HepG2 (cell line): ENCODE measurements around the gene DDX31. TPM values are rescaled to one million over a fixed set of nuclear protein-coding genes. Genes with fewer than 3 reads are reported as not detected.

Experiments used
- ARNTL ChIP-seq: sonication (generic); formaldehyde crosslinking; IDR thresholded peaks from 2 replicates; pipeline ENCODE4 v1.4.0; 2020; ENCODE audit warnings: mild to moderate bottlenecking, missing genetic modification reagents
- ATF7-NPFF ChIP-seq: sonication (generic); formaldehyde crosslinking; IDR thresholded peaks from 2 replicates; pipeline ENCODE4 v1.8.1; 2023; ENCODE audit warnings: mild to moderate bottlenecking, low read depth, missing genetic modification reagents, moderate library complexity
- ELF1 ChIP-seq: sonication (generic); formaldehyde crosslinking; IDR thresholded peaks from 2 replicates; pipeline ENCODE4 v1.4.0; 2020; ENCODE audit warnings: missing genetic modification reagents
- ETV5 ChIP-seq: IDR thresholded peaks from 2 replicates; pipeline ENCODE4 v1.6.1; 2018; ENCODE audit warnings: missing biosample characterization, missing genetic modification reagents, inconsistent platforms, borderline replicate concordance
- EZH2 ChIP-seq: conservative IDR thresholded peaks from 2 replicates; pipeline ENCODE4 v1.6.1; 2012; ENCODE audit warnings: mild to moderate bottlenecking, low read depth, low read length, moderate library complexity
- FOSL1 ChIP-seq: sonication (generic); formaldehyde crosslinking; IDR thresholded peaks from 2 replicates; pipeline ENCODE4 v1.9.0; 2021; ENCODE audit warnings: missing genetic modification reagents, borderline replicate concordance
- GABPB1 ChIP-seq: IDR thresholded peaks from 2 replicates; pipeline ENCODE4 v1.6.1; 2016; ENCODE audit warnings: mild to moderate bottlenecking, missing genetic modification reagents, moderate library complexity, missing compliant biosample characterization
- KDM2A ChIP-seq: sonication (generic); formaldehyde crosslinking; IDR thresholded peaks from 2 replicates; pipeline ENCODE4 v1.4.0; 2020; ENCODE audit warnings: low read depth, missing genetic modification reagents, borderline replicate concordance
- MIER2 ChIP-seq: IDR thresholded peaks from 2 replicates; pipeline ENCODE4 v1.6.1; 2016; ENCODE audit warnings: missing biosample characterization, missing genetic modification reagents
- RAD21 ChIP-seq: fragments of 450-650 bp; formaldehyde crosslinking; IDR thresholded peaks from 2 replicates; pipeline ENCODE4 v1.5.0; 2020; ENCODE audit warnings: mild to moderate bottlenecking
- RFXAP ChIP-seq: sonication (generic); formaldehyde crosslinking; IDR thresholded peaks from 2 replicates; pipeline ENCODE4 v1.4.0; 2020; ENCODE audit warnings: missing genetic modification reagents, borderline replicate concordance
- SALL2 ChIP-seq: sonication (generic); formaldehyde crosslinking; IDR thresholded peaks from 2 replicates; pipeline ENCODE4 v1.8.1; 2023; ENCODE audit warnings: mild to moderate bottlenecking, missing genetic modification reagents, inconsistent platforms
- SMC3 ChIP-seq: IDR thresholded peaks from 2 replicates; pipeline ENCODE4 v1.6.1; 2011; ENCODE audit warnings: low read length, improper control_type of control experiment
- STAG1 ChIP-seq: sonication (generic); formaldehyde crosslinking; IDR thresholded peaks from 2 replicates; pipeline ENCODE4 v1.4.0; 2020; ENCODE audit warnings: missing genetic modification reagents
- ZBTB7A ChIP-seq: sonication (generic); formaldehyde crosslinking; IDR thresholded peaks from 2 replicates; pipeline ENCODE4 v1.8.0; 2022; ENCODE audit warnings: mild to moderate bottlenecking, missing genetic modification reagents
- ZFY ChIP-seq: sonication (generic); formaldehyde crosslinking; IDR thresholded peaks from 2 replicates; pipeline ENCODE4 v1.4.0; 2020; ENCODE audit warnings: missing genetic modification reagents
- ZNF205 ChIP-seq: IDR thresholded peaks from 2 replicates; pipeline ENCODE4 v1.6.1; 2018; ENCODE audit warnings: missing biosample characterization, missing genetic modification reagents
- ZNF232 ChIP-seq: sonication (generic); formaldehyde crosslinking; IDR thresholded peaks from 2 replicates; pipeline ENCODE4 v1.4.0; 2020; ENCODE audit warnings: missing genetic modification reagents, borderline replicate concordance
- ZNF253 ChIP-seq: sonication (generic); formaldehyde crosslinking; IDR thresholded peaks from 2 replicates; pipeline ENCODE4 v1.8.0; 2022; ENCODE audit warnings: mild to moderate bottlenecking, missing genetic modification reagents, borderline replicate concordance
- ZNF317 ChIP-seq: sonication (generic); formaldehyde crosslinking; IDR thresholded peaks from 2 replicates; pipeline ENCODE4 v1.5.0; 2020; ENCODE audit warnings: mild to moderate bottlenecking, missing genetic modification reagents
- ZNF501 ChIP-seq: sonication (generic); formaldehyde crosslinking; IDR thresholded peaks from 2 replicates; pipeline ENCODE4 v1.5.1; 2020; ENCODE audit warnings: mild to moderate bottlenecking, moderate library complexity, missing genetic modification reagents
- ZNF619 ChIP-seq: sonication (generic); formaldehyde crosslinking; IDR thresholded peaks from 2 replicates; pipeline ENCODE4 v1.4.0; 2020; ENCODE audit warnings: mild to moderate bottlenecking, missing genetic modification reagents
- ZNF652 ChIP-seq: IDR thresholded peaks from 2 replicates; pipeline ENCODE4 v1.6.1; 2016; ENCODE audit warnings: low read depth, borderline replicate concordance
- ZNF687 ChIP-seq: sonication (generic); formaldehyde crosslinking; IDR thresholded peaks from 2 replicates; pipeline ENCODE4 v1.5.1; 2020; ENCODE audit warnings: mild to moderate bottlenecking, missing genetic modification reagents, moderate library complexity
- ZNF691 ChIP-seq: sonication (generic); formaldehyde crosslinking; IDR thresholded peaks from 2 replicates; pipeline ENCODE4 v1.4.0; 2020; ENCODE audit warnings: missing genetic modification reagents, low read depth, mild to moderate bottlenecking, borderline replicate concordance
- ZNF784 ChIP-seq: sonication (generic); formaldehyde crosslinking; IDR thresholded peaks from 2 replicates; pipeline ENCODE4 v1.5.1; 2020; ENCODE audit warnings: missing genetic modification reagents, mild to moderate bottlenecking, borderline replicate concordance
- polyA plus RNA-seq, 8 experiments: library from polyadenylated mRNA; depleted of rRNA in 3 of 8; stranded (reverse) in 7 of 8; unstranded in 1 of 8; fragments of >200 nt; fragmentation: Illumina TruSeq in 4 of 8; extraction: Trizol in 4 of 8; gene quantifications; 2 replicates each; pipeline versions ENCODE4 v1.2.1 to v1.2.3, GENCODE V29; 2011 to 2016; ENCODE audit warnings: low read depth in 4 of 8, missing spikeins in 1 of 8, mixed read lengths in 1 of 8; ENCODE audit not compliant: insufficient read depth in 1 of 8
- total RNA-seq, 5 experiments: library from RNA; depleted of rRNA; stranded (reverse); fragments of >200 nt; fragmentation: Illumina TruSeq; extraction: Trizol; gene quantifications; 2 replicates each; pipeline ENCODE4 v1.2.3, GENCODE V29; 2016; ENCODE audit warnings: low read depth in 1 of 5

DDX31 gene
- total and polyA plus RNA-seq, 2 of the 13 experiments (the other 11 are each of a cell fraction or from before 2014, with no cell fraction given), result 11.4 to 16.3 TPM

- TF ChIP-seq ZNF784 (CRISPR knock-in tag), result no peak
- TF ChIP-seq ZNF652 (CRISPR knock-in tag), result no peak
- no peak for TF ChIP-seq ZNF317
- TF ChIP-seq ETV5 (CRISPR knock-in tag), result peak; percentile 85
- TF ChIP-seq ZFY (CRISPR knock-in tag), result peak; percentile 25; the same call in 1 of the 2 replicates
- 0 out of 2 replicates have a peak, but pooled peaks have one; percentile 41 for TF ChIP-seq MIER2 (CRISPR knock-in tag)
- TF ChIP-seq STAG1 (CRISPR knock-in tag), result peak; percentile 93
- TF ChIP-seq FOSL1, result no peak
- TF ChIP-seq RAD21 (CRISPR knock-in tag), result peak; percentile 92
- no peak for TF ChIP-seq ZNF205 (CRISPR knock-in tag)
- TF ChIP-seq ARNTL, result no peak
- peak; percentile 96 for TF ChIP-seq ZNF691 (CRISPR knock-in tag)
- TF ChIP-seq ZNF687 (CRISPR knock-in tag), result peak; percentile 39
- peak; percentile 72; the same call in 1 of the 2 replicates for TF ChIP-seq SMC3
- TF ChIP-seq ZBTB7A (CRISPR knock-in tag), result no peak
- TF ChIP-seq ZNF232 (CRISPR knock-in tag), result 0 out of 2 replicates have a peak, but pooled peaks have one; percentile 57
- peak; percentile 40; the same call in 1 of the 2 replicates for TF ChIP-seq ELF1 (CRISPR knock-in tag)
- no peak for TF ChIP-seq EZH2
- peak; percentile 49; the same call in 1 of the 2 replicates for TF ChIP-seq ZNF501 (CRISPR knock-in tag)
- no peak for TF ChIP-seq ZNF619 (CRISPR knock-in tag)
- TF ChIP-seq ATF7-NPFF, result 0 out of 2 replicates have a peak, but pooled peaks have one; percentile 26
- TF ChIP-seq GABPB1 (CRISPR knock-in tag), result peak; percentile 86
- no peak for TF ChIP-seq ZNF253 (CRISPR knock-in tag)
- TF ChIP-seq RFXAP (CRISPR knock-in tag), result 0 out of 2 replicates have a peak, but pooled peaks have one; percentile 32
- TF ChIP-seq KDM2A (CRISPR knock-in tag), result peak; percentile 52; the same call in 1 of the 2 replicates
- TF ChIP-seq SALL2 (CRISPR knock-in tag), result 0 out of 2 replicates have a peak, but pooled peaks have one; percentile 42
Observed at GRCh38 chr9:132575005-132575609, 94.7 kb downstream of the DDX31 start (continued).
